IPS DF 6.9 (cell line): Measurements from ENCODE around the gene ZMYM4.

Source experiments
- DNase-seq: peaks from one replicate; pipeline ENCODE4 v3.0.0-alpha.2; 2013; ENCODE audit warnings: low read depth, low spot score
- H3K27ac ChIP-seq: one replicate; pipeline ENCODE4 v1.5.1; 2013; ENCODE audit warnings: low read length, control low read depth
- H3K27me3 ChIP-seq: 2 replicates; pipeline ENCODE4 v1.6.1; 2013; ENCODE audit warnings: mild to moderate bottlenecking, low read length; ENCODE audit not compliant: control insufficient read depth, insufficient read depth
- H3K36me3 ChIP-seq: 2 replicates; pipeline ENCODE4 v1.6.1; 2013; ENCODE audit warnings: low read length; ENCODE audit not compliant: control insufficient read depth, insufficient read depth
- H3K4me1 ChIP-seq: 2 replicates; pipeline ENCODE4 v1.6.1; 2013; ENCODE audit warnings: low read length; ENCODE audit not compliant: control insufficient read depth, insufficient read depth
- H3K4me3 ChIP-seq: 2 replicates; pipeline ENCODE4 v1.5.1; 2013; ENCODE audit warnings: mild to moderate bottlenecking, low read length
- H3K9me3 ChIP-seq: 2 replicates; pipeline ENCODE4 v1.6.1; 2013; ENCODE audit warnings: low read length, inconsistent platforms; ENCODE audit not compliant: control insufficient read depth, insufficient read depth
- WGBS: extraction: QIAGEN DNeasy Blood & Tissue Kit; methylation state at CpG from one replicate; pipeline ENCODE4 v1.1.7; 2013; ENCODE audit warnings: mixed read lengths, missing lambda C conversion rate; ENCODE audit not compliant: insufficient read length, insufficient coverage; 5-methylcytosine and 5-hydroxymethylcytosine counted together

Gene ZMYM4

GRCh38 chr1:35278886-35279554 is 10.5 kb downstream of the ZMYM4 start:
- WGBS, result no CpG with 5 or more reads among the region's 6 CpGs
- H3K27ac ChIP-seq, result no peak overlapping the region
- H3K4me3 ChIP-seq, result no peak overlapping the region
- H3K36me3 ChIP-seq, result no peaks in the 10 kb centered on the region
- H3K4me1 ChIP-seq, result peaks cover 1% of the 10 kb centered on the region; the same call in 1 of the 2 replicates
- no peaks in the 10 kb centered on the region for H3K27me3 ChIP-seq
- no peaks in the 10 kb centered on the region for H3K9me3 ChIP-seq
- no peak for DNase-seq

- Histone ChIP-seq H3K27ac (no peak overlapping the region), H3K4me1 (peaks cover 1% of the 10 kb centered on the region; the same call in 1 of the 2 replicates), H3K9me3 (no peaks in the 10 kb centered on the region), H3K27me3 (no peaks in the 10 kb centered on the region), H3K4me3 (no peak overlapping the region), H3K36me3 (no peaks in the 10 kb centered on the region)
- no peak for DNase-seq
- WGBS, result no CpG with 5 or more reads among the region's 1 CpG
These were observed 11.0 kb downstream of the ZMYM4 start for GRCh38 chr1:35279555-35279904.

GRCh38 chr1:35280006-35280405 is 11.5 kb downstream of the ZMYM4 start:
- H3K27ac ChIP-seq, result no peak overlapping the region
- peaks cover 1% of the 10 kb centered on the region; the same call in 1 of the 2 replicates for H3K4me1 ChIP-seq
- no peak overlapping the region for H3K4me3 ChIP-seq
- WGBS, result no CpG with 5 or more reads among the region's 1 CpG
- H3K27me3 ChIP-seq, result no peaks in the 10 kb centered on the region
- H3K36me3 ChIP-seq, result no peaks in the 10 kb centered on the region
- no peak for DNase-seq
- no peaks in the 10 kb centered on the region for H3K9me3 ChIP-seq

DNA sequence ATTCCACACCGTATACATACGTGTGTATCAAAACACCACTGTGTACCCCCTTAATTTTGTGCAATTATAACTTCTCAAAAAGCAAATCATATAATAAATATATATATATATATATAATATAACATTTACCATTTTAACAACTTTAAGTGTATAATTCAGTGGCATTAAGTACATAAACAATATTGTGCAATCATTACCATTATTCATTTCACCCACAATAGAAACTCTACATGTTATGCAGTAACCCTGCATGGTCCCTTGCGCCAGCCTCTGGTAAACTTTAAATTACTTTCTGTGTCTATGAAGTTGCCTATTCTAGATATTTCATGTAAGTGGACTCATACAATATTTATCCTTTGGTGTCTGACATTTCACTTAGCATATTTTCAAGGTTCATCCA is 13.1 kb downstream of the ZMYM4 start:
- Histone ChIP-seq H3K27ac (no peak overlapping the region), H3K4me3 (no peak overlapping the region), H3K27me3 (no peaks in the 10 kb centered on the region), H3K4me1 (peaks cover under 1% of the 10 kb centered on the region; the same call in 1 of the 2 replicates), H3K9me3 (no peaks in the 10 kb centered on the region), H3K36me3 (no peaks in the 10 kb centered on the region)
- WGBS, result no CpG with 5 or more reads among the region's 3 CpGs
- DNase-seq, result no peak

GRCh38 chr1:35282172-35282571 is 13.7 kb downstream of the ZMYM4 start:
- H3K4me1 ChIP-seq, result no peaks in the 10 kb centered on the region
- H3K4me3 ChIP-seq, result no peak overlapping the region
- no peaks in the 10 kb centered on the region for H3K9me3 ChIP-seq
- DNase-seq, result no peak
- H3K27me3 ChIP-seq, result no peaks in the 10 kb centered on the region
- H3K36me3 ChIP-seq, result no peaks in the 10 kb centered on the region
- H3K27ac ChIP-seq, result no peak overlapping the region

DNA sequence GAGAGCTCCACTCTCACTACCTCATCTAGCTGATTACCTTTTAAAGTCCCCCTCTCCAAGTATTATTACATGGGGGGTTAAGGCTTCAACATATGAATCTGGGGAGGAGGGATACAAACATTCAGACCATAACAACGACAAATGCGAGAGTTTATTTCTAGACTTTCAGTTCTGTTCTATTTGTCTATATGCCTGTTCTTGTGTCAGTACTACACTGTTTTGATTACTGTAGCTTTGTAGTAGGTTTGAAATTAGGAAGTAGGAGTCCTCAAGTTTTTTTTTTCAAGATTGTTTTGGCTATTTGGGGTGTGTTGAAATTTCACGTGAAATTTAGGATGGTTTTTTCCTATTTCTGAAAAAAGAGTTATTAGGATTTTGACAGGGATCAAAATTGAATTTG is 16.3 kb downstream of the ZMYM4 start:
- H3K4me1 ChIP-seq, result no peaks in the 10 kb centered on the region

GRCh38 chr1:35285771-35286606 is 17.5 kb downstream of the ZMYM4 start:
- Histone ChIP-seq H3K9me3 (no peaks in the 10 kb centered on the region), H3K4me3 (no peak overlapping the region), H3K4me1 (no peaks in the 10 kb centered on the region), H3K27ac (no peak overlapping the region), H3K36me3 (no peaks in the 10 kb centered on the region), H3K27me3 (no peaks in the 10 kb centered on the region)
- no peak for DNase-seq
- WGBS, result no CpG with 5 or more reads among the region's 5 CpGs

More for the DNA sequence above, 16.3 kb downstream of the ZMYM4 start:
- Histone ChIP-seq H3K4me3 (no peak overlapping the region), H3K9me3 (no peaks in the 10 kb centered on the region), H3K36me3 (no peaks in the 10 kb centered on the region), H3K27ac (no peak overlapping the region), H3K27me3 (no peaks in the 10 kb centered on the region)
- WGBS, result no CpG with 5 or more reads among the region's 3 CpGs
- no peak for DNase-seq

GRCh38 chr1:35287807-35288640 is 19.5 kb downstream of the ZMYM4 start:
- H3K4me1 ChIP-seq, result no peaks in the 10 kb centered on the region
- H3K27me3 ChIP-seq, result no peaks in the 10 kb centered on the region
- H3K36me3 ChIP-seq, result no peaks in the 10 kb centered on the region
- no peak overlapping the region for H3K27ac ChIP-seq
- no peak overlapping the region for H3K4me3 ChIP-seq
- DNase-seq, result no peak
- H3K9me3 ChIP-seq, result no peaks in the 10 kb centered on the region
- 100% methylated on average over 1 of the region's 9 CpGs for WGBS

- Histone ChIP-seq H3K9me3 (no peaks in the 10 kb centered on the region), H3K4me3 (no peak overlapping the region), H3K4me1 (no peaks in the 10 kb centered on the region), H3K27ac (no peak overlapping the region), H3K36me3 (no peaks in the 10 kb centered on the region), H3K27me3 (no peaks in the 10 kb centered on the region)
- no peak for DNase-seq
These were observed 20.3 kb downstream of the ZMYM4 start for GRCh38 chr1:35288761-35289160.

GRCh38 chr1:35290452-35290851 is 21.9 kb downstream of the ZMYM4 start:
- no peak overlapping the region for H3K27ac ChIP-seq
- H3K4me1 ChIP-seq, result no peaks in the 10 kb centered on the region
- H3K27me3 ChIP-seq, result no peaks in the 10 kb centered on the region
- H3K36me3 ChIP-seq, result no peaks in the 10 kb centered on the region
- no peak overlapping the region for H3K4me3 ChIP-seq
- H3K9me3 ChIP-seq, result no peaks in the 10 kb centered on the region
- DNase-seq, result no peak
- WGBS, result no CpG with 5 or more reads among the region's 2 CpGs
